ENCODE results near the gene FBXL7.

- TF ChIP-seq CTCF (IDR thresholded peaks at IDR 0.05; ENCODE audit: low read depth, low read length) (no peak), POLR2A (IDR thresholded peaks at IDR 0.05; ENCODE audit: extremely low read depth, insufficient read length) (no peak), MYC (IDR thresholded peaks at IDR 0.05; ENCODE audit: low read depth, low read length) (no peak), MAX (IDR thresholded peaks at IDR 0.05; ENCODE audit: low read depth, low read length) (no peak)
Measured at GRCh38 chr5:15929611-15930263, 429.8 kb downstream of the FBXL7 start.

Data from NB4 (cell line).